WTC11 (cell line): Measurements from ENCODE around the gene TACSTD2. TPM values are rescaled to one million over a fixed set of nuclear protein-coding genes. Genes with fewer than 3 reads are reported as not detected.
A peak's percentile ranks its signal among the peaks of the same experiment; 100 is the strongest.

ENCODE experiments used
- ATAC-seq: fragments of 200-7000 bp; cut with Tn5 transposase; 2 replicates; pipeline ENCODE4 v1.10.0; 2021; ENCODE audit warnings: mild to moderate bottlenecking, moderate library complexity
- CTCF ChIA-PET: fragments of 300-600 bp; sonication (Branson Sonifier 250); formaldehyde crosslinking; loops from one replicate; lab custom pipeline; 2021; ENCODE audit warnings: antibody characterized with exemption; lab: Charles Lee
- POLR2A ChIA-PET: fragments of 350-600 bp; sonication (Branson Sonifier 250); formaldehyde crosslinking; loops from one replicate; lab custom pipeline; 2021; ENCODE audit warnings: antibody characterized with exemption; lab: Charles Lee
- DNase-seq: peaks from one replicate; pipeline ENCODE4 v3.0.0; 2021; ENCODE audit warnings: low spot score
- H3K27ac Mint-ChIP-seq: 2 replicates; pipeline ENCODE4 v1.8.0; 2021; ENCODE audit warnings: mixed read lengths
- H3K27me3 Mint-ChIP-seq: 2 replicates; pipeline ENCODE4 v1.8.0; 2021; ENCODE audit warnings: low read depth, mild to moderate bottlenecking, moderate library complexity, mixed read lengths
- H3K36me3 Mint-ChIP-seq: 2 replicates; pipeline ENCODE4 v1.8.0; 2021; ENCODE audit warnings: mixed read lengths
- H3K4me1 Mint-ChIP-seq: 2 replicates; pipeline ENCODE4 v1.8.0; 2022; ENCODE audit warnings: mixed read lengths
- H3K4me3 Mint-ChIP-seq: 2 replicates; pipeline ENCODE4 v1.8.0; 2021; ENCODE audit warnings: mild to moderate bottlenecking, moderate library complexity, mixed read lengths
- H3K9me3 Mint-ChIP-seq: 2 replicates; pipeline ENCODE4 v1.8.0; 2021; ENCODE audit warnings: mixed read lengths
- ATF6 ChIP-seq: sonication (generic); formaldehyde crosslinking; IDR thresholded peaks from 2 replicates; pipeline ENCODE4 v1.8.1; 2023; ENCODE audit warnings: mild to moderate bottlenecking, missing genetic modification reagents
- CBFB ChIP-seq: sonication (generic); formaldehyde crosslinking; IDR thresholded peaks from 2 replicates; pipeline ENCODE4 v1.8.1; 2022; ENCODE audit warnings: mild to moderate bottlenecking, low read depth, missing genetic modification reagents
- ETV6 ChIP-seq: sonication (generic); formaldehyde crosslinking; IDR thresholded peaks from 2 replicates; pipeline ENCODE4 v1.8.1; 2022; ENCODE audit warnings: mild to moderate bottlenecking, missing genetic modification reagents
- IRF1 ChIP-seq: sonication (generic); formaldehyde crosslinking; IDR thresholded peaks from 2 replicates; pipeline ENCODE4 v1.8.0; 2023; ENCODE audit warnings: missing genetic modification reagents
- SMAD4 ChIP-seq: sonication (generic); formaldehyde crosslinking; IDR thresholded peaks from 2 replicates; pipeline ENCODE4 v1.8.0; 2022; ENCODE audit warnings: mild to moderate bottlenecking, missing genetic modification reagents
- SOX15 ChIP-seq: fragments of 250-450 bp; sonication (Bioruptor Pico); IDR thresholded peaks from 2 replicates; pipeline ENCODE4 v1.9.0; 2021; ENCODE audit warnings: mild to moderate bottlenecking
- SP1 ChIP-seq: sonication (generic); formaldehyde crosslinking; conservative IDR thresholded peaks from 2 replicates; pipeline ENCODE4 v1.8.1; 2022; ENCODE audit warnings: missing genetic modification reagents
- TEAD1 ChIP-seq: sonication (generic); formaldehyde crosslinking; IDR thresholded peaks from 2 replicates; pipeline ENCODE4 v1.8.0; 2022; ENCODE audit warnings: mild to moderate bottlenecking, missing genetic modification reagents
- TP53 ChIP-seq: sonication (generic); formaldehyde crosslinking; IDR thresholded peaks from 2 replicates; pipeline ENCODE4 v1.8.1; 2023; ENCODE audit warnings: mild to moderate bottlenecking, missing genetic modification reagents
- ZNF121 ChIP-seq: sonication (generic); formaldehyde crosslinking; IDR thresholded peaks from 2 replicates; pipeline ENCODE4 v1.8.0; 2023; ENCODE audit warnings: missing genetic modification reagents
- ZNF138 ChIP-seq: sonication (generic); formaldehyde crosslinking; conservative IDR thresholded peaks from 2 replicates; pipeline ENCODE4 v1.8.1; 2022; ENCODE audit warnings: mild to moderate bottlenecking, moderate library complexity, missing genetic modification reagents
- ZNF219 ChIP-seq: sonication (generic); formaldehyde crosslinking; IDR thresholded peaks from 2 replicates; pipeline ENCODE4 v1.8.0; 2023; ENCODE audit warnings: missing genetic modification reagents, mild to moderate bottlenecking, borderline replicate concordance
- ZNF263 ChIP-seq: sonication (generic); formaldehyde crosslinking; IDR thresholded peaks from 2 replicates; pipeline ENCODE4 v1.8.1; 2022; ENCODE audit warnings: low read depth, mild to moderate bottlenecking, moderate library complexity, missing genetic modification reagents
- ZNF281 ChIP-seq: sonication (generic); formaldehyde crosslinking; IDR thresholded peaks from 2 replicates; pipeline ENCODE4 v1.8.0; 2023; ENCODE audit warnings: mild to moderate bottlenecking, missing genetic modification reagents
- ZNF317 ChIP-seq: sonication (generic); formaldehyde crosslinking; IDR thresholded peaks from 2 replicates; pipeline ENCODE4 v1.8.1; 2023; ENCODE audit warnings: low read depth, mild to moderate bottlenecking, moderate library complexity, missing genetic modification reagents, borderline replicate concordance
- ZNF396 ChIP-seq: fragments of 250-450 bp; sonication (Bioruptor Pico); IDR thresholded peaks from 2 replicates; pipeline ENCODE4 v1.8.0; 2021; ENCODE audit warnings: mild to moderate bottlenecking, moderate library complexity, borderline replicate concordance
- total RNA-seq: library from RNA; stranded (reverse); gene quantifications from 3 replicates; pipeline ENCODE4 v1.2.3, GENCODE V29; 2021
- TF ChIP-seq, protein P1 (sequence below): sonication (generic); formaldehyde crosslinking; IDR thresholded peaks from 2 replicates; pipeline ENCODE4 v1.8.0; 2022; ENCODE audit warnings: missing genetic modification reagents
- TF ChIP-seq, protein P2 (sequence below): sonication (generic); formaldehyde crosslinking; IDR thresholded peaks from 2 replicates; pipeline ENCODE4 v1.8.0; 2022; ENCODE audit warnings: mild to moderate bottlenecking, missing genetic modification reagents

TACSTD2 gene
- total RNA-seq, 1 experiment from 2014 or later = 0.50 TPM

- Mint-ChIP-seq H3K9me3 (no peaks in the 10 kb centered on the region), H3K4me1 (peaks cover 28% of the 10 kb centered on the region), H3K4me3 (peak overlapping the region; percentile 60), H3K36me3 (peaks cover 5% of the 10 kb centered on the region), H3K27me3 (peaks cover 65% of the 10 kb centered on the region), H3K27ac (no peak overlapping the region)
- CTCF ChIA-PET = no interaction called here
- TF ChIP-seq ATF6 (CRISPR knock-in tag) (no peak), ETV6 (no peak), TP53 (CRISPR knock-in tag) (no peak), TEAD1 (CRISPR knock-in tag) (no peak)
- TF ChIP-seq, protein P1, sequence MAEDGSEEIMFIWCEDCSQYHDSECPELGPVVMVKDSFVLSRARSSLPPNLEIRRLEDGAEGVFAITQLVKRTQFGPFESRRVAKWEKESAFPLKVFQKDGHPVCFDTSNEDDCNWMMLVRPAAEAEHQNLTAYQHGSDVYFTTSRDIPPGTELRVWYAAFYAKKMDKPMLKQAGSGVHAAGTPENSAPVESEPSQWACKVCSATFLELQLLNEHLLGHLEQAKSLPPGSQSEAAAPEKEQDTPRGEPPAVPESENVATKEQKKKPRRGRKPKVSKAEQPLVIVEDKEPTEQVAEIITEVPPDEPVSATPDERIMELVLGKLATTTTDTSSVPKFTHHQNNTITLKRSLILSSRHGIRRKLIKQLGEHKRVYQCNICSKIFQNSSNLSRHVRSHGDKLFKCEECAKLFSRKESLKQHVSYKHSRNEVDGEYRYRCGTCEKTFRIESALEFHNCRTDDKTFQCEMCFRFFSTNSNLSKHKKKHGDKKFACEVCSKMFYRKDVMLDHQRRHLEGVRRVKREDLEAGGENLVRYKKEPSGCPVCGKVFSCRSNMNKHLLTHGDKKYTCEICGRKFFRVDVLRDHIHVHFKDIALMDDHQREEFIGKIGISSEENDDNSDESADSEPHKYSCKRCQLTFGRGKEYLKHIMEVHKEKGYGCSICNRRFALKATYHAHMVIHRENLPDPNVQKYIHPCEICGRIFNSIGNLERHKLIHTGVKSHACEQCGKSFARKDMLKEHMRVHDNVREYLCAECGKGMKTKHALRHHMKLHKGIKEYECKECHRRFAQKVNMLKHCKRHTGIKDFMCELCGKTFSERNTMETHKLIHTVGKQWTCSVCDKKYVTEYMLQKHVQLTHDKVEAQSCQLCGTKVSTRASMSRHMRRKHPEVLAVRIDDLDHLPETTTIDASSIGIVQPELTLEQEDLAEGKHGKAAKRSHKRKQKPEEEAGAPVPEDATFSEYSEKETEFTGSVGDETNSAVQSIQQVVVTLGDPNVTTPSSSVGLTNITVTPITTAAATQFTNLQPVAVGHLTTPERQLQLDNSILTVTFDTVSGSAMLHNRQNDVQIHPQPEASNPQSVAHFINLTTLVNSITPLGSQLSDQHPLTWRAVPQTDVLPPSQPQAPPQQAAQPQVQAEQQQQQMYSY = no peak
- TF ChIP-seq, protein P2, sequence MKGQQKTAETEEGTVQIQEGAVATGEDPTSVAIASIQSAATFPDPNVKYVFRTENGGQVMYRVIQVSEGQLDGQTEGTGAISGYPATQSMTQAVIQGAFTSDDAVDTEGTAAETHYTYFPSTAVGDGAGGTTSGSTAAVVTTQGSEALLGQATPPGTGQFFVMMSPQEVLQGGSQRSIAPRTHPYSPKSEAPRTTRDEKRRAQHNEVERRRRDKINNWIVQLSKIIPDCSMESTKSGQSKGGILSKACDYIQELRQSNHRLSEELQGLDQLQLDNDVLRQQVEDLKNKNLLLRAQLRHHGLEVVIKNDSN (CRISPR knock-in tag) = no peak
- POLR2A ChIA-PET = interaction anchor here (0.6 kb wide), 1 partner anchor 25 kb away, joined by 4 read pairs; no protein-coding TSS in a partner anchor
- ATAC-seq (no peak), DNase-seq (no peak)
Measured at GRCh38 chr1:58577654-58578030, 590 bp upstream of the TACSTD2 start.

- POLR2A ChIA-PET = no interaction called here
- Mint-ChIP-seq H3K27me3 (peaks cover 65% of the 10 kb centered on the region), H3K36me3 (peaks cover 5% of the 10 kb centered on the region), H3K27ac (no peak overlapping the region), H3K4me3 (peak overlapping the region; percentile 65), H3K9me3 (no peaks in the 10 kb centered on the region), H3K4me1 (peaks cover 31% of the 10 kb centered on the region)
- DNase-seq (peak; percentile 24), ATAC-seq (no peak; the same call in 1 of the 2 replicates)
- CTCF ChIA-PET = no interaction called here
- TF ChIP-seq CBFB (CRISPR knock-in tag) (no peak), SMAD4 (CRISPR knock-in tag) (no peak), ZNF317 (CRISPR knock-in tag) (no peak), SP1 (no peak), ZNF263 (CRISPR knock-in tag) (no peak), ZNF281 (no peak), ZNF138 (CRISPR knock-in tag) (no peak), ZNF121 (CRISPR knock-in tag) (no peak), ZNF219 (CRISPR knock-in tag) (no peak), SOX15 (no peak), IRF1 (no peak), ZNF396 (no peak)
Measured at GRCh38 chr1:58576325-58576726, 726 bp downstream of the TACSTD2 start.
